Mesenchymal stem cell (in vitro differentiated cells and primary cell): ENCODE results near the gene APOL3.

Experiments used
- DNase-seq: peaks from one replicate; pipeline ENCODE4 v3.0.0-alpha.2; 2013
- H2AFZ ChIP-seq: one replicate; pipeline ENCODE4 v1.6.1; 2013; ENCODE audit warnings: low read depth, mild to moderate bottlenecking, control low read depth, inconsistent platforms, low read length, moderate library complexity
- H2AK5ac ChIP-seq: 2 replicates; pipeline ENCODE4 v1.6.1; 2013; ENCODE audit warnings: low read length, moderate library complexity, mild to moderate bottlenecking, inconsistent platforms; ENCODE audit not compliant: severe bottlenecking
- H2BK120ac ChIP-seq: one replicate; pipeline ENCODE4 v1.6.1; 2013; ENCODE audit warnings: low read depth, mild to moderate bottlenecking, inconsistent platforms, low read length, moderate library complexity
- H2BK12ac ChIP-seq, 2 experiments: one replicate each; pipeline ENCODE4 v1.6.1; 2013; ENCODE audit warnings: inconsistent platforms in 2 of 2, low read length in 2 of 2, mild to moderate bottlenecking in 2 of 2, moderate library complexity in 2 of 2, control low read depth in 1 of 2
- H2BK15ac ChIP-seq: one replicate; pipeline ENCODE4 v1.6.1; 2013; ENCODE audit warnings: mild to moderate bottlenecking, low read depth, inconsistent platforms; ENCODE audit not compliant: poor library complexity, severe bottlenecking
- H2BK5ac ChIP-seq: 2 replicates; pipeline ENCODE4 v1.6.1; 2013; ENCODE audit warnings: low read depth, mild to moderate bottlenecking, low read length, control low read depth, inconsistent platforms; ENCODE audit not compliant: poor library complexity, severe bottlenecking
- H3K14ac ChIP-seq, 2 experiments: one replicate each; pipeline ENCODE4 v1.6.1; 2013; ENCODE audit warnings: inconsistent platforms in 2 of 2, low read length in 2 of 2, control low read depth in 1 of 2, mild to moderate bottlenecking in 1 of 2, moderate library complexity in 1 of 2
- H3K18ac ChIP-seq, 2 experiments: one replicate each; pipeline ENCODE4 v1.6.1; 2013; ENCODE audit warnings: inconsistent platforms in 2 of 2, low read length in 2 of 2, control low read depth in 1 of 2, low read depth in 1 of 2, mild to moderate bottlenecking in 1 of 2
- H3K23ac ChIP-seq, 2 experiments: one replicate each; pipeline ENCODE4 v1.6.1; 2013; ENCODE audit warnings: inconsistent platforms in 2 of 2, low read length in 2 of 2, mild to moderate bottlenecking in 2 of 2, moderate library complexity in 2 of 2, control low read depth in 1 of 2
- H3K27ac ChIP-seq: 2 replicates; pipeline ENCODE4 v1.5.1; 2013; ENCODE audit warnings: mild to moderate bottlenecking, moderate library complexity, low read length, control low read depth, inconsistent platforms; ENCODE audit not compliant: poor library complexity, severe bottlenecking
- H3K27me3 ChIP-seq, 2 experiments: 2 replicates each; pipeline versions ENCODE4 v1.6.1 to v1.7.0; 2013; ENCODE audit warnings: low read length in 2 of 2, mild to moderate bottlenecking in 2 of 2, moderate library complexity in 2 of 2, control low read depth in 1 of 2, inconsistent platforms in 1 of 2; ENCODE audit not compliant: control insufficient read depth in 1 of 2, insufficient read depth in 1 of 2
- H3K36me3 ChIP-seq, 2 experiments: 2 replicates each; pipeline versions ENCODE4 v1.6.1 to v1.7.0; 2013; ENCODE audit warnings: low read length in 2 of 2, control low read depth in 1 of 2, inconsistent platforms in 1 of 2, low read depth in 1 of 2, mild to moderate bottlenecking in 1 of 2; ENCODE audit not compliant: insufficient read depth in 2 of 2, control insufficient read depth in 1 of 2
- H3K4ac ChIP-seq, 2 experiments: one replicate each; pipeline ENCODE4 v1.6.1; 2013; ENCODE audit warnings: inconsistent platforms in 2 of 2, low read length in 2 of 2, mild to moderate bottlenecking in 2 of 2, moderate library complexity in 2 of 2, control low read depth in 1 of 2, low read depth in 1 of 2
- H3K4me1 ChIP-seq: 2 replicates; pipeline ENCODE4 v1.6.1; 2013; ENCODE audit warnings: low read depth, low read length, control low read depth; ENCODE audit not compliant: control insufficient read depth, insufficient read depth
- H3K4me2 ChIP-seq: 2 replicates; pipeline ENCODE4 v1.6.1; 2013; ENCODE audit warnings: low read length, mild to moderate bottlenecking, inconsistent platforms; ENCODE audit not compliant: poor library complexity, severe bottlenecking
- H3K4me3 ChIP-seq, 2 experiments: 2 replicates each; pipeline versions ENCODE4 v1.5.1 to v1.7.0; 2013; ENCODE audit warnings: low read length in 2 of 2, mild to moderate bottlenecking in 2 of 2, control low read depth in 1 of 2, low read depth in 1 of 2; ENCODE audit not compliant: insufficient read depth in 1 of 2
- H3K79me1 ChIP-seq: replicated peaks from 2 replicates; pipeline ENCODE4 v1.6.1; 2013; ENCODE audit warnings: mild to moderate bottlenecking, control low read depth, low read length, inconsistent platforms; ENCODE audit not compliant: poor library complexity, severe bottlenecking
- H3K9ac ChIP-seq: 2 replicates; pipeline ENCODE4 v1.7.0; 2013; ENCODE audit warnings: mild to moderate bottlenecking, low read length, moderate library complexity
- H3K9me3 ChIP-seq: 2 replicates; pipeline ENCODE4 v1.7.0; 2013; ENCODE audit warnings: mild to moderate bottlenecking, low read length; ENCODE audit not compliant: control insufficient read depth
- H4K8ac ChIP-seq: one replicate; pipeline ENCODE4 v1.6.1; 2013; ENCODE audit warnings: inconsistent platforms, mild to moderate bottlenecking, low read length, moderate library complexity
- H4K91ac ChIP-seq: one replicate; pipeline ENCODE4 v1.6.1; 2013; ENCODE audit warnings: mild to moderate bottlenecking, low read length, inconsistent platforms
- WGBS: methylation state at CpG from one replicate; pipeline ENCODE4 v1.1.7; 2013; ENCODE audit warnings: mixed read lengths; 5-methylcytosine and 5-hydroxymethylcytosine counted together

Gene APOL3

GRCh38 chr22:36147196-36147791 lies 13.3 kb downstream of the APOL3 start:
- Histone ChIP-seq H3K4ac (no peak overlapping the region), H4K8ac (no peak overlapping the region), H3K9ac (peak overlapping the region; percentile 19), H3K4me2 (no peak overlapping the region), H2BK15ac (no peak overlapping the region), H3K27me3 (peaks cover 0 to 13% of the 10 kb centered on the region in 2 experiments), H3K27ac (no peak overlapping the region), H4K91ac (no peak overlapping the region), H2BK120ac (no peak overlapping the region), H3K4me3 (no peak overlapping the region), H3K14ac (no peak overlapping the region), H2BK5ac (no peak overlapping the region), H3K18ac (no peak overlapping the region), H2BK12ac (no peak overlapping the region), H3K9me3 (no peaks in the 10 kb centered on the region), H3K4me1 (peaks cover 1% of the 10 kb centered on the region), H2AK5ac (no peak overlapping the region), H2AFZ (no peak overlapping the region), H3K23ac (no peak overlapping the region), H3K79me1 (no peaks in the 10 kb centered on the region), H3K36me3 (peaks cover 4 to 37% of the 10 kb centered on the region in 2 experiments)
- no peak for DNase-seq
- WGBS: 95% methylated on average over 8 of the region's 8 CpGs

GRCh38 chr22:36145881-36146280 lies 14.7 kb downstream of the APOL3 start:
- Histone ChIP-seq H3K79me1 (no peaks in the 10 kb centered on the region), H3K27ac (no peak overlapping the region), H3K9me3 (no peaks in the 10 kb centered on the region), H3K27me3 (peaks cover 0 to 24% of the 10 kb centered on the region in 2 experiments), H3K9ac (peak overlapping the region; percentile 63), H3K36me3 (peaks cover 4 to 50% of the 10 kb centered on the region in 2 experiments), H3K4me1 (peaks cover 3% of the 10 kb centered on the region), H2AFZ (no peak overlapping the region), H2BK5ac (no peak overlapping the region), H3K18ac (no peak overlapping the region), H2BK120ac (no peak overlapping the region), H3K14ac (no peak overlapping the region), H3K4me3 (no peak overlapping the region), H2BK15ac (no peak overlapping the region), H2AK5ac (no peak overlapping the region), H4K91ac (no peak overlapping the region), H3K23ac (no peak overlapping the region), H4K8ac (no peak overlapping the region), H3K4me2 (no peak overlapping the region), H2BK12ac (no peak overlapping the region), H3K4ac (peak overlapping the region in 1 of 2 experiments; percentile 29)
- peak; percentile 31 for DNase-seq
- WGBS: 70% methylated on average over 4 of the region's 4 CpGs

- Histone ChIP-seq H3K9ac (peak overlapping the region; percentile 63), H2AK5ac (no peak overlapping the region), H3K14ac (no peak overlapping the region), H2BK12ac (no peak overlapping the region), H2BK15ac (no peak overlapping the region), H3K18ac (no peak overlapping the region), H3K4me1 (peaks cover 3% of the 10 kb centered on the region), H3K79me1 (no peaks in the 10 kb centered on the region), H3K36me3 (peaks cover 4 to 59% of the 10 kb centered on the region in 2 experiments), H4K8ac (no peak overlapping the region), H4K91ac (no peak overlapping the region), H3K27me3 (peaks cover 0 to 31% of the 10 kb centered on the region in 2 experiments), H3K9me3 (no peaks in the 10 kb centered on the region), H2BK5ac (no peak overlapping the region), H3K4me2 (peak overlapping the region; percentile 0), H3K4me3 (no peak overlapping the region), H2AFZ (no peak overlapping the region), H3K23ac (no peak overlapping the region), H2BK120ac (no peak overlapping the region), H3K27ac (no peak overlapping the region), H3K4ac (no peak overlapping the region)
- WGBS: 26% methylated on average over 7 of the region's 12 CpGs
- DNase-seq: peak; percentile 81
These were observed 15.5 kb downstream of the APOL3 start for GRCh38 chr22:36144886-36145541.

- no peak overlapping the region for H3K4me2 ChIP-seq
- no peak overlapping the region for H3K4ac ChIP-seq
- H3K27me3 ChIP-seq: peaks cover 0 to 34% of the 10 kb centered on the region in 2 experiments
- H4K91ac ChIP-seq: no peak overlapping the region
- 57% methylated on average over 4 of the region's 4 CpGs for WGBS
- H3K9ac ChIP-seq: no peak overlapping the region
- no peak overlapping the region for H2BK5ac ChIP-seq
- H3K4me3 ChIP-seq: no peak overlapping the region
- H2BK12ac ChIP-seq: no peak overlapping the region
- DNase-seq: no peak
- no peak overlapping the region for H3K18ac ChIP-seq
- no peaks in the 10 kb centered on the region for H3K79me1 ChIP-seq
- H3K23ac ChIP-seq: peak overlapping the region in 1 of 2 experiments; percentile 30
- no peak overlapping the region for H2AFZ ChIP-seq
- H3K4me1 ChIP-seq: peaks cover 3% of the 10 kb centered on the region
- peaks cover 4 to 59% of the 10 kb centered on the region in 2 experiments for H3K36me3 ChIP-seq
- H3K9me3 ChIP-seq: no peaks in the 10 kb centered on the region
- no peak overlapping the region for H3K14ac ChIP-seq
- no peak overlapping the region for H2AK5ac ChIP-seq
- no peak overlapping the region for H3K27ac ChIP-seq
- H4K8ac ChIP-seq: no peak overlapping the region
- H2BK15ac ChIP-seq: no peak overlapping the region
- H2BK120ac ChIP-seq: no peak overlapping the region
These were observed 16.6 kb downstream of the APOL3 start for GRCh38 chr22:36143956-36144355.
